Measurements from ENCODE around the gene OR10A7. TPM values are rescaled to one million over a fixed set of nuclear protein-coding genes. Genes with fewer than 3 reads are reported as not detected.
"Not testable (repeated sequence)": the region's sequence is repeated elsewhere in the genome, so short reads cannot be mapped to it uniquely, and the experiment has no call there.

OR10A7 gene
- not detected for total RNA-seq

- no peak for DNase-seq
Observed at GRCh38 chr12:55220725-55221124, at the start of gene OR10A7. OR10A7 (plus strand) TSS chr12:55221025; CDS start chr12:55221025, 0 bp downstream.

- DNase-seq = no peak
Observed at GRCh38 chr12:55171445-55171844, 49.4 kb upstream of the OR10A7 start.

- not testable (repeated sequence) for DNase-seq
Observed at GRCh38 chr12:55171846-55172245, 49.0 kb upstream of the OR10A7 start.

- no peak for DNase-seq
Observed at GRCh38 chr12:55172686-55173085, 48.1 kb upstream of the OR10A7 start.

GRCh38 chr12:55173456-55173855 is 47.4 kb upstream of the OR10A7 start:
- DNase-seq = no peak

- no peak for DNase-seq
Observed at GRCh38 chr12:55188573-55188972, 32.3 kb upstream of the OR10A7 start.

GRCh38 chr12:55188974-55189556 is 31.8 kb upstream of the OR10A7 start:
- DNase-seq = peak; percentile 64

- DNase-seq = no peak
Observed at GRCh38 chr12:55194382-55194781, 26.4 kb upstream of the OR10A7 start.

GRCh38 chr12:55226523-55226922 is 5.7 kb downstream of the OR10A7 start:
- DNase-seq = no peak

GRCh38 chr12:55227643-55228042 is 6.8 kb downstream of the OR10A7 start:
- DNase-seq = no peak

GRCh38 chr12:55244309-55244708 is 23.5 kb downstream of the OR10A7 start, which contains the start of gene OR6C74:
OR6C74 (plus strand) TSS chr12:55244609; CDS start chr12:55247288, 2,679 bp downstream.
- DNase-seq = no peak

- no peak for DNase-seq
Observed at GRCh38 chr12:55246159-55246558, 25.3 kb downstream of the OR10A7 start.

GRCh38 chr12:55250944-55251343 is 30.1 kb downstream of the OR10A7 start:
- DNase-seq = no peak

GRCh38 chr12:55253281-55253680 is 32.5 kb downstream of the OR10A7 start:
- DNase-seq = no peak

- DNase-seq = no peak
Observed at GRCh38 chr12:55256831-55257230, 36.0 kb downstream of the OR10A7 start.

- no peak for DNase-seq
Observed at GRCh38 chr12:55258303-55258702, 37.5 kb downstream of the OR10A7 start.

Other genes starting within 250 kb of the OR10A7 start
- 0.30 TPM for gene TESPA1, start 236.3 kb upstream of the OR10A7 start, total RNA-seq
- gene NEUROD4, start 201.1 kb upstream of the OR10A7 start, total RNA-seq = not detected
- not detected for gene OR9K2, start 94.6 kb upstream of the OR10A7 start, total RNA-seq
- not detected for gene OR6C74, start 23.6 kb downstream of the OR10A7 start, total RNA-seq
- gene OR6C6, start 75.5 kb downstream of the OR10A7 start, total RNA-seq = not detected
- gene OR6C1, start 93.3 kb downstream of the OR10A7 start, total RNA-seq = not detected
- gene OR6C3, start 109.7 kb downstream of the OR10A7 start, total RNA-seq = not detected
- not detected for gene OR6C75, start 141.9 kb downstream of the OR10A7 start, total RNA-seq
- not detected for gene OR6C65, start 179.5 kb downstream of the OR10A7 start, total RNA-seq
- not detected for gene OR6C76, start 205.2 kb downstream of the OR10A7 start, total RNA-seq
- not detected for gene OR6C2, start 223.1 kb downstream of the OR10A7 start, total RNA-seq
- not detected for gene OR6C70, start 249.1 kb downstream of the OR10A7 start, total RNA-seq